HCT116 (cell line): Measurements from ENCODE around the gene TPPP2. TPM values are rescaled to one million over a fixed set of nuclear protein-coding genes. Genes with fewer than 3 reads are reported as not detected.

Source experiments
- ATAC-seq: fragments of 200-7000 bp; cut with Tn5 transposase; 2 replicates; pipeline ENCODE4 v1.9.1; 2020; ENCODE audit warnings: mild to moderate bottlenecking, moderate library complexity
- BruUV-seq: library from RNA; stranded (reverse); fragments of 400-500 nt; replicated peaks from 2 replicates; lab custom pipeline; 2021; lab: Mats Ljungman, UMichigan
- CTCF ChIA-PET: fragments of 300-600 bp; sonication (Branson Sonifier 250); formaldehyde crosslinking; loops from one replicate; lab custom pipeline; 2021; ENCODE audit warnings: antibody characterized with exemption; lab: Charles Lee
- POLR2A ChIA-PET: fragments of 300-600, 350-600 bp; sonication (Branson Sonifier 250); formaldehyde crosslinking; loops from one replicate; lab custom pipeline; 2021; ENCODE audit warnings: antibody characterized with exemption; lab: Charles Lee
- RAD21 ChIA-PET, 2 experiments: fragments of 300-600 bp; sonication (Branson Sonifier 250); formaldehyde crosslinking; loops; one replicate each; lab custom pipeline; 2023; ENCODE audit warnings: low total read pairs in 2 of 2; ENCODE audit not compliant: uncharacterized antibody in 2 of 2, unreplicated experiment in 2 of 2, low non-redundant PET in 1 of 2; lab: Charles Lee
- DNase-seq: peaks from one replicate; pipeline ENCODE4 v3.0.0-alpha.2; 2010; ENCODE audit warnings: low read depth, low spot score
- H2AFZ ChIP-seq: fragments of 200-600 bp; shearing (Covaris generic), sonication (generic); 2 replicates; pipeline ENCODE4 v1.6.1; 2017; ENCODE audit warnings: low read depth, mixed run types, mixed read lengths, antibody characterized with exemption, low read length; ENCODE audit not compliant: poor library complexity, severe bottlenecking
- H3K27ac ChIP-seq: 2 replicates; pipeline ENCODE4 v1.5.1; 2012; ENCODE audit warnings: low read depth, low read length
- H3K27me3 ChIP-seq: fragments of 200-600 bp; sonication (generic); 2 replicates; pipeline ENCODE4 v1.6.1; 2016; ENCODE audit warnings: mixed run types, low read length, mixed read lengths; ENCODE audit not compliant: insufficient read depth
- H3K36me3 ChIP-seq, 2 experiments: fragments of 200-500 bp in 1 of 2; fragments of 200-600 bp in 1 of 2; sonication (Bioruptor generic) in 1 of 2; sonication (generic) in 1 of 2; 2 replicates each; pipeline versions ENCODE4 v1.5.1 to v1.6.1; 2014 to 2016; ENCODE audit warnings: low read length in 2 of 2, inconsistent platforms in 1 of 2, mixed read lengths in 1 of 2, mixed run types in 1 of 2; ENCODE audit not compliant: insufficient read depth in 2 of 2, control insufficient read depth in 1 of 2
- H3K4me1 ChIP-seq, 2 experiments: fragments of 200-600 bp in 1 of 2; sonication (generic) in 1 of 2; 2 replicates each; pipeline versions ENCODE4 v1.5.1 to v1.6.1; 2012 to 2017; ENCODE audit warnings: low read length in 2 of 2, inconsistent platforms in 1 of 2, mild to moderate bottlenecking in 1 of 2, mixed read lengths in 1 of 2, mixed run types in 1 of 2, moderate library complexity in 1 of 2; ENCODE audit not compliant: insufficient read depth in 2 of 2, control insufficient read depth in 1 of 2
- H3K4me2 ChIP-seq: fragments of 200-600 bp; sonication (generic); 2 replicates; pipeline ENCODE4 v1.6.1; 2017; ENCODE audit warnings: mixed run types, low read length, mixed read lengths
- H3K4me3 ChIP-seq, 2 experiments: fragments of 200-600 bp in 1 of 2; sonication (generic) in 1 of 2; replicated peaks in 1 of 2; 2 replicates each; pipeline ENCODE4 v1.5.1; 2011 to 2016; ENCODE audit warnings: low read length in 2 of 2, control low read depth in 1 of 2, low read depth in 1 of 2, mild to moderate bottlenecking in 1 of 2, mixed read lengths in 1 of 2, mixed run types in 1 of 2
- H3K79me2 ChIP-seq: fragments of 200-600 bp; sonication (generic); 2 replicates; pipeline ENCODE4 v1.6.1; 2017; ENCODE audit warnings: mild to moderate bottlenecking, mixed run types, low read length, moderate library complexity, mixed read lengths; ENCODE audit not compliant: insufficient read depth
- H3K9ac ChIP-seq: fragments of 200-600 bp; sonication (generic); 2 replicates; pipeline ENCODE4 v1.6.1; 2016; ENCODE audit warnings: low read length, mixed read lengths
- H3K9me2 ChIP-seq: fragments of 200-600 bp; sonication (generic), shearing (Covaris generic); 2 replicates; pipeline ENCODE4 v1.6.1; 2017; ENCODE audit warnings: mixed run types, mild to moderate bottlenecking, moderate library complexity; ENCODE audit not compliant: insufficient read depth
- H3K9me3 ChIP-seq, 2 experiments: fragments of 200-500 bp in 1 of 2; fragments of 200-600 bp in 1 of 2; sonication (Bioruptor generic) in 1 of 2; sonication (generic) in 1 of 2; 2 replicates each; pipeline ENCODE4 v1.6.1; 2014 to 2017; ENCODE audit warnings: low read length in 2 of 2, mixed read lengths in 2 of 2, inconsistent platforms in 1 of 2, low read depth in 1 of 2, mild to moderate bottlenecking in 1 of 2, mixed run types in 1 of 2, moderate library complexity in 1 of 2; ENCODE audit not compliant: control insufficient read depth in 1 of 2, insufficient read depth in 1 of 2
- H4K20me1 ChIP-seq: fragments of 200-600 bp; sonication (generic), shearing (Covaris generic); 2 replicates; pipeline ENCODE4 v1.6.1; 2017; ENCODE audit warnings: mixed run types, mild to moderate bottlenecking, moderate library complexity; ENCODE audit not compliant: insufficient read depth
- intact Hi-C: fragments of 100-400 bp; cut with micrococcal nuclease; formaldehyde crosslinking; loops from 2 replicates; pipeline ENCODE4 v1.10.0; 2022
- microRNA-seq: library from miRNA; unstranded; fragments of <30 nt; microRNA quantifications from one replicate; pipeline ENCODE4, GENCODE V29; 2016; ENCODE audit warnings: borderline number of aligned reads
- total RNA-seq: library from RNA; stranded (reverse); gene quantifications from one replicate; pipeline ENCODE4 v1.2.1, GENCODE V29; 2021; ENCODE audit not compliant: unreplicated experiment
- TF ChIP-seq, protein P1 (sequence below): IDR thresholded peaks from 2 replicates; pipeline ENCODE4 v1.6.1; 2012; ENCODE audit warnings: low read depth

TPPP2 gene
- total RNA-seq, 1 experiment from 2014 or later: not detected

DNA sequence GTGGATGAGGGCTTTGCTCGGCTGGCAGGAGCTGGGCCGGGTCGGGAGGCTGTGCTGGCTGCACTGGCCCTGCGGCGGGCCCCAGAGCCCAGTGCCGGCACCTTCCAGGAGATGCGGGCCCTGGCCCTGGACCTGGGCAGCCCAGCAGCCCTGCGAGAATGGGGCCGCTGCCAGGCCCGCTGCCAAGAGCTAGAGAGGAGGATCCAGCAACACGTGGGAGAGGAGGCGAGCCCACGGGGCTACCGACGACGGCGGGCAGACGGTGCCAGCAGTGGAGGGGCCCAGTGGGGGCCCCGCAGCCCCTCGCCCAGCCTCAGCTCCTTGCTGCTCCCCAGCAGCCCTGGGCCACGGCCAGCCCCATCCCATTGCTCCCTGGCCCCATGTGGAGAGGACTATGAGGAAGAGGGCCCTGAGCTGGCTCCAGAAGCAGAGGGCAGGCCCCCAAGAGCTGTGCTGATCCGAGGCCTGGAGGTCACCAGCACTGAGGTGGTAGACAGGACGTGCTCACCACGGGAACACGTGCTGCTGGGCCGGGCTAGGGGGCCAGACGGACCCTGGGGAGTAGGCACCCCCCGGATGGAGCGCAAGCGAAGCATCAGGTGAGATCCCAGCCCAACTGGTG lies 51.6 kb downstream of the TPPP2 start:
- no peak overlapping the region for H3K4me3 ChIP-seq
- H3K4me1 ChIP-seq: peaks cover 3 to 20% of the 10 kb centered on the region in 2 experiments; a peak in 3 of 4 replicates
- no peaks in the 10 kb centered on the region for H3K9me3 ChIP-seq
- POLR2A ChIA-PET: no interaction called here
- H3K9me2 ChIP-seq: no peaks in the 10 kb centered on the region
- TF ChIP-seq, protein P1, sequence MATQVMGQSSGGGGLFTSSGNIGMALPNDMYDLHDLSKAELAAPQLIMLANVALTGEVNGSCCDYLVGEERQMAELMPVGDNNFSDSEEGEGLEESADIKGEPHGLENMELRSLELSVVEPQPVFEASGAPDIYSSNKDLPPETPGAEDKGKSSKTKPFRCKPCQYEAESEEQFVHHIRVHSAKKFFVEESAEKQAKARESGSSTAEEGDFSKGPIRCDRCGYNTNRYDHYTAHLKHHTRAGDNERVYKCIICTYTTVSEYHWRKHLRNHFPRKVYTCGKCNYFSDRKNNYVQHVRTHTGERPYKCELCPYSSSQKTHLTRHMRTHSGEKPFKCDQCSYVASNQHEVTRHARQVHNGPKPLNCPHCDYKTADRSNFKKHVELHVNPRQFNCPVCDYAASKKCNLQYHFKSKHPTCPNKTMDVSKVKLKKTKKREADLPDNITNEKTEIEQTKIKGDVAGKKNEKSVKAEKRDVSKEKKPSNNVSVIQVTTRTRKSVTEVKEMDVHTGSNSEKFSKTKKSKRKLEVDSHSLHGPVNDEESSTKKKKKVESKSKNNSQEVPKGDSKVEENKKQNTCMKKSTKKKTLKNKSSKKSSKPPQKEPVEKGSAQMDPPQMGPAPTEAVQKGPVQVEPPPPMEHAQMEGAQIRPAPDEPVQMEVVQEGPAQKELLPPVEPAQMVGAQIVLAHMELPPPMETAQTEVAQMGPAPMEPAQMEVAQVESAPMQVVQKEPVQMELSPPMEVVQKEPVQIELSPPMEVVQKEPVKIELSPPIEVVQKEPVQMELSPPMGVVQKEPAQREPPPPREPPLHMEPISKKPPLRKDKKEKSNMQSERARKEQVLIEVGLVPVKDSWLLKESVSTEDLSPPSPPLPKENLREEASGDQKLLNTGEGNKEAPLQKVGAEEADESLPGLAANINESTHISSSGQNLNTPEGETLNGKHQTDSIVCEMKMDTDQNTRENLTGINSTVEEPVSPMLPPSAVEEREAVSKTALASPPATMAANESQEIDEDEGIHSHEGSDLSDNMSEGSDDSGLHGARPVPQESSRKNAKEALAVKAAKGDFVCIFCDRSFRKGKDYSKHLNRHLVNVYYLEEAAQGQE: no peak
- no peaks in the 10 kb centered on the region; a peak in 1 of 4 replicates for H3K36me3 ChIP-seq
- DNase-seq (no peak), ATAC-seq (no peak)
- no peak overlapping the region for H3K9ac ChIP-seq
- H3K4me2 ChIP-seq: no peak overlapping the region
- RAD21 ChIA-PET: no interaction called here
- BruUV-seq: no TSS peak
- H3K79me2 ChIP-seq: no peaks in the 10 kb centered on the region
- no peaks in the 10 kb centered on the region for H4K20me1 ChIP-seq
- CTCF ChIA-PET: no interaction called here
- intact Hi-C loops: no loop called here
- H2AFZ ChIP-seq: no peak overlapping the region
- H3K27me3 ChIP-seq: no peaks in the 10 kb centered on the region
- H3K27ac ChIP-seq: no peak overlapping the region

Small RNAs within 50 kb of the gene (microRNA-seq; reads per million reads assigned to microRNA genes)
- not detected for gene MIR6717

Other genes starting within 250 kb of the TPPP2 start
- gene RNASE6, start 248.9 kb upstream of the TPPP2 start, total RNA-seq: not detected
- gene RNASE1, start 227.4 kb upstream of the TPPP2 start, total RNA-seq: 3.3 TPM
- not detected for gene RNASE3, start 138.8 kb upstream of the TPPP2 start, total RNA-seq
- not detected for gene RNASE2, start 74.7 kb upstream of the TPPP2 start, total RNA-seq
- 93.5 TPM for gene METTL17, start 40.2 kb upstream of the TPPP2 start, total RNA-seq
- not detected for gene SLC39A2, start 30.9 kb upstream of the TPPP2 start, total RNA-seq
- 18.9 TPM for gene NDRG2, start 5.2 kb upstream of the TPPP2 start, total RNA-seq
- 0.15 TPM for gene RNASE13, start 4.6 kb downstream of the TPPP2 start, total RNA-seq
- not detected for gene RNASE7, start 12.1 kb downstream of the TPPP2 start, total RNA-seq
- not detected for gene RNASE8, start 27.6 kb downstream of the TPPP2 start, total RNA-seq
- gene ARHGEF40, start 40.1 kb downstream of the TPPP2 start, total RNA-seq: 6.3 TPM
- 16.6 TPM for gene ZNF219, start 68.4 kb downstream of the TPPP2 start, total RNA-seq
- gene TMEM253, start 70.8 kb downstream of the TPPP2 start, total RNA-seq: 0.59 TPM
- gene OR5AU1, start 125.8 kb downstream of the TPPP2 start, total RNA-seq: not detected
- 843 TPM for gene HNRNPC, start 239.2 kb downstream of the TPPP2 start, total RNA-seq
- not detected for gene RPGRIP1, start 249.9 kb downstream of the TPPP2 start, total RNA-seq